Measurements from ENCODE around the gene ABCC10.
A peak's percentile ranks its signal among the peaks of the same experiment; 100 is the strongest.

ABCC10 gene

GRCh38 chr6:43476746-43477145 lies 49.4 kb downstream of the ABCC10 start:
- Histone ChIP-seq H3K9me2 (replicated peaks; ENCODE audit: insufficient read depth, low read length) (no peaks in the 10 kb centered on the region), H3K4me2 (ENCODE audit: low read depth, low read length) (peak overlapping the region; percentile 98), H3F3A (ENCODE audit: insufficient read depth, low read length) (no peaks in the 10 kb centered on the region), H3K79me2 (ENCODE audit: low read length) (peaks cover 40% of the 10 kb centered on the region), H3K27ac (ENCODE audit: low read length) (no peak overlapping the region), H3K9ac (ENCODE audit: low read length) (peak overlapping the region; percentile 85; the same call in 1 of the 2 replicates), H2AFZ (ENCODE audit: low read length) (peak overlapping the region; percentile 95), H3K27me3 (replicated peaks; ENCODE audit: insufficient read depth, low read length) (no peaks in the 10 kb centered on the region), H4K20me1 (ENCODE audit: insufficient read depth, low read length) (no peaks in the 10 kb centered on the region), H3K4me3 (ENCODE audit: low read length) (peak overlapping the region; percentile 79), H3K36me3 (replicated peaks; ENCODE audit: insufficient read depth, low read length) (no peaks in the 10 kb centered on the region), H3K9me3 (replicated peaks; ENCODE audit: insufficient read depth, low read length) (no peaks in the 10 kb centered on the region), H3K4me1 (ENCODE audit: low read length) (peaks cover 7% of the 10 kb centered on the region)
- TF ChIP-seq EZH2 (optimal IDR thresholded peaks at IDR 0.05; ENCODE audit: low read depth, low read length) = no peak
- TF ChIP-seq CTCF (IDR thresholded peaks at IDR 0.05; ENCODE audit: low read length) = no peak
- peak; percentile 36 for DNase-seq

- H3K36me3 ChIP-seq (replicated peaks; ENCODE audit: insufficient read depth, low read length) = no peaks in the 10 kb centered on the region
- H3K9me2 ChIP-seq (replicated peaks; ENCODE audit: insufficient read depth, low read length) = no peaks in the 10 kb centered on the region
- peak within 1 kb of the TSS; percentile 95 for H2AFZ ChIP-seq (ENCODE audit: low read length)
- peak within 1 kb of the TSS; percentile 79 for H3K4me3 ChIP-seq (ENCODE audit: low read length)
- H3K9me3 ChIP-seq (replicated peaks; ENCODE audit: insufficient read depth, low read length) = no peaks in the 10 kb centered on the region
- H3F3A ChIP-seq (ENCODE audit: insufficient read depth, low read length) = no peaks in the 10 kb centered on the region
- peak within 1 kb of the TSS; percentile 98 for H3K4me2 ChIP-seq (ENCODE audit: low read depth, low read length)
- H3K27me3 ChIP-seq (replicated peaks; ENCODE audit: insufficient read depth, low read length) = no peaks in the 10 kb centered on the region
- peak within 1 kb of the TSS; percentile 85 for H3K9ac ChIP-seq (ENCODE audit: low read length)
- no peaks in the 10 kb centered on the region for H4K20me1 ChIP-seq (ENCODE audit: insufficient read depth, low read length)
- peaks cover 46% of the 10 kb centered on the region for H3K79me2 ChIP-seq (ENCODE audit: low read length)
- TF ChIP-seq CTCF (IDR thresholded peaks at IDR 0.05; ENCODE audit: low read length) (no peak), EZH2 (optimal IDR thresholded peaks at IDR 0.05; ENCODE audit: low read depth, low read length) (no peak), EZH2phosphoT487 (IDR thresholded peaks at IDR 0.05; ENCODE audit: low read length) (no peak)
- DNase-seq = peak; percentile 88
- H3K4me1 ChIP-seq (ENCODE audit: low read length) = peaks cover 7% of the 10 kb centered on the region
- H3K27ac ChIP-seq (ENCODE audit: low read length) = peak within 1 kb of the TSS; percentile 32; the same call in 1 of the 2 replicates
Observed at GRCh38 chr6:43477235-43478007, 50.1 kb downstream of the ABCC10 start, which contains the start of gene TJAP1. TSS of gene TJAP1 (plus strand) at chr6:43477570. CDS start at chr6:43499002, 21,432 bp downstream.

- H4K20me1 ChIP-seq (ENCODE audit: insufficient read depth, low read length) = no peaks in the 10 kb centered on the region
- no peaks in the 10 kb centered on the region for H3K9me2 ChIP-seq (replicated peaks; ENCODE audit: insufficient read depth, low read length)
- H3K4me3 ChIP-seq (ENCODE audit: low read length) = peak overlapping the region; percentile 79
- H3K9me3 ChIP-seq (replicated peaks; ENCODE audit: insufficient read depth, low read length) = no peaks in the 10 kb centered on the region
- H3K27me3 ChIP-seq (replicated peaks; ENCODE audit: insufficient read depth, low read length) = no peaks in the 10 kb centered on the region
- peaks cover 7% of the 10 kb centered on the region for H3K4me1 ChIP-seq (ENCODE audit: low read length)
- DNase-seq = no peak
- peak overlapping the region; percentile 32; the same call in 1 of the 2 replicates for H3K27ac ChIP-seq (ENCODE audit: low read length)
- peak overlapping the region; percentile 98 for H3K4me2 ChIP-seq (ENCODE audit: low read depth, low read length)
- peak overlapping the region; percentile 85 for H3K9ac ChIP-seq (ENCODE audit: low read length)
- TF ChIP-seq EZH2phosphoT487 (IDR thresholded peaks at IDR 0.05; ENCODE audit: low read length) (no peak), CTCF (IDR thresholded peaks at IDR 0.05; ENCODE audit: low read length) (no peak), EZH2 (optimal IDR thresholded peaks at IDR 0.05; ENCODE audit: low read depth, low read length) (no peak)
- H3K79me2 ChIP-seq (ENCODE audit: low read length) = peaks cover 50% of the 10 kb centered on the region
- no peaks in the 10 kb centered on the region for H3K36me3 ChIP-seq (replicated peaks; ENCODE audit: insufficient read depth, low read length)
- H2AFZ ChIP-seq (ENCODE audit: low read length) = peak overlapping the region; percentile 95
- no peaks in the 10 kb centered on the region for H3F3A ChIP-seq (ENCODE audit: insufficient read depth, low read length)
Observed at GRCh38 chr6:43478008-43478372, 50.6 kb downstream of the ABCC10 start.

All from MM.1S (cell line).